IMR-90 (cell line): Measurements from ENCODE around the gene TNFAIP8.
A peak's percentile ranks its signal among the peaks of the same experiment; 100 is the strongest.

Source experiments
- BHLHE40 ChIP-seq: fragments of 150-350 bp; IDR thresholded peaks from 2 replicates; pipeline ENCODE4 v1.6.1; 2016; ENCODE audit warnings: mild to moderate bottlenecking, low read depth, low read length
- CEBPB ChIP-seq: IDR thresholded peaks from 2 replicates; pipeline ENCODE4 v1.6.1; 2012; ENCODE audit warnings: low read depth, low read length, improper control_type of control experiment
- CHD1 ChIP-seq: IDR thresholded peaks from 2 replicates; pipeline ENCODE4 v1.6.1; 2012; ENCODE audit warnings: low read depth, low read length, improper control_type of control experiment
- CTCF ChIP-seq: conservative IDR thresholded peaks from 2 replicates; pipeline ENCODE4 v1.5.1; 2012; ENCODE audit warnings: mild to moderate bottlenecking, low read depth, low read length, improper control_type of control experiment
- FOS ChIP-seq: fragments of 150-350 bp; IDR thresholded peaks from 2 replicates; pipeline ENCODE4 v1.6.1; 2016; ENCODE audit warnings: low read depth, low read length
- MAFK ChIP-seq: IDR thresholded peaks from 2 replicates; pipeline ENCODE4 v1.6.1; 2012; ENCODE audit warnings: low read depth, low read length, improper control_type of control experiment
- MXI1 ChIP-seq: IDR thresholded peaks from 2 replicates; pipeline ENCODE4 v1.6.1; 2012; ENCODE audit warnings: low read depth, mild to moderate bottlenecking, low read length, moderate library complexity, borderline replicate concordance
- POLR2A ChIP-seq: IDR thresholded peaks from 2 replicates; pipeline ENCODE4 v1.6.1; 2012; ENCODE audit warnings: mild to moderate bottlenecking, low read depth, low read length
- RAD21 ChIP-seq: IDR thresholded peaks from 2 replicates; pipeline ENCODE4 v1.6.1; 2012; ENCODE audit warnings: low read length, improper control_type of control experiment
- RCOR1 ChIP-seq: IDR thresholded peaks from 2 replicates; pipeline ENCODE4 v1.6.1; 2012; ENCODE audit warnings: mild to moderate bottlenecking, low read length, improper control_type of control experiment; ENCODE audit not compliant: insufficient replicate concordance
- RFX5 ChIP-seq: IDR thresholded peaks from 2 replicates; pipeline ENCODE4 v1.8.0; 2012; ENCODE audit warnings: low read depth, mild to moderate bottlenecking, low read length, moderate library complexity
- SMC3 ChIP-seq: fragments of 150-350 bp; IDR thresholded peaks from 2 replicates; pipeline ENCODE4 v1.6.1; 2016; ENCODE audit warnings: low read depth, mild to moderate bottlenecking, antibody characterized with exemption, low read length, moderate library complexity
- USF2 ChIP-seq: fragments of 150-350 bp; IDR thresholded peaks from 2 replicates; pipeline ENCODE4 v1.6.1; 2017; ENCODE audit warnings: mild to moderate bottlenecking, antibody characterized with exemption, low read length, low read depth

GRCh38 chr5:119417891-119418605, 62.2 kb downstream of the TNFAIP8 start:
- no peak for TF ChIP-seq CTCF
- TF ChIP-seq MXI1: no peak
- peak; percentile 91 for TF ChIP-seq CEBPB
- TF ChIP-seq RAD21: no peak
- TF ChIP-seq SMC3: no peak
- no peak for TF ChIP-seq RFX5
- TF ChIP-seq POLR2A: no peak
- no peak for TF ChIP-seq MAFK
- TF ChIP-seq USF2: no peak
- TF ChIP-seq RCOR1: no peak
- no peak for TF ChIP-seq CHD1
- TF ChIP-seq FOS: no peak
- TF ChIP-seq BHLHE40: no peak
